ENCODE data around the gene FAM83F. TPM values are rescaled to one million over a fixed set of nuclear protein-coding genes. Genes with fewer than 3 reads are reported as not detected.

The FAM83F gene
- total and polyA plus RNA-seq, 7 donors, result under 0.01 to 19.5 (median 0.71) TPM

- Histone ChIP-seq H3K27ac (peak overlapping the region; percentile 92 to 96 (median 94)), H3K4me1 (peaks cover 0 to 34% (median 26%) of the 10 kb centered on the region in 4 donors), H3K9me3 (no peaks in the 10 kb centered on the region), H3K27me3 (peaks cover 0 to 9% (median under 1%) of the 10 kb centered on the region in 3 donors), H3K4me3 (peak overlapping the region; percentile 82 to 89 (median 88)), H3K36me3 (no peaks in the 10 kb centered on the region)
- WGBS, 2 donors, result 0% methylated on average over 34 of the region's 34 CpGs
- TF ChIP-seq POLR2A (IDR thresholded peaks at IDR 0.05), result peak; percentile 53 to 63
- TF ChIP-seq EP300 (IDR thresholded peaks at IDR 0.05), result no peak
- peak; percentile 73 to 89 (median 78) for TF ChIP-seq POLR2AphosphoS5 (IDR thresholded peaks at IDR 0.05)
- TF ChIP-seq, protein P1, sequence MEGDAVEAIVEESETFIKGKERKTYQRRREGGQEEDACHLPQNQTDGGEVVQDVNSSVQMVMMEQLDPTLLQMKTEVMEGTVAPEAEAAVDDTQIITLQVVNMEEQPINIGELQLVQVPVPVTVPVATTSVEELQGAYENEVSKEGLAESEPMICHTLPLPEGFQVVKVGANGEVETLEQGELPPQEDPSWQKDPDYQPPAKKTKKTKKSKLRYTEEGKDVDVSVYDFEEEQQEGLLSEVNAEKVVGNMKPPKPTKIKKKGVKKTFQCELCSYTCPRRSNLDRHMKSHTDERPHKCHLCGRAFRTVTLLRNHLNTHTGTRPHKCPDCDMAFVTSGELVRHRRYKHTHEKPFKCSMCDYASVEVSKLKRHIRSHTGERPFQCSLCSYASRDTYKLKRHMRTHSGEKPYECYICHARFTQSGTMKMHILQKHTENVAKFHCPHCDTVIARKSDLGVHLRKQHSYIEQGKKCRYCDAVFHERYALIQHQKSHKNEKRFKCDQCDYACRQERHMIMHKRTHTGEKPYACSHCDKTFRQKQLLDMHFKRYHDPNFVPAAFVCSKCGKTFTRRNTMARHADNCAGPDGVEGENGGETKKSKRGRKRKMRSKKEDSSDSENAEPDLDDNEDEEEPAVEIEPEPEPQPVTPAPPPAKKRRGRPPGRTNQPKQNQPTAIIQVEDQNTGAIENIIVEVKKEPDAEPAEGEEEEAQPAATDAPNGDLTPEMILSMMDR (IDR thresholded peaks at IDR 0.05), result no peak
- intact Hi-C loops (cut with DNase I), result loop anchor here (5.0 kb wide), 3 partner anchors 133 to 512 kb away; partner anchors contain the start of genes RPS19BP1 and TNRC6B
- DNase-seq, result peak; percentile 99
Measured at GRCh38 chr22:40044102-40044869, 49.5 kb downstream of the FAM83F start.

DNA sequence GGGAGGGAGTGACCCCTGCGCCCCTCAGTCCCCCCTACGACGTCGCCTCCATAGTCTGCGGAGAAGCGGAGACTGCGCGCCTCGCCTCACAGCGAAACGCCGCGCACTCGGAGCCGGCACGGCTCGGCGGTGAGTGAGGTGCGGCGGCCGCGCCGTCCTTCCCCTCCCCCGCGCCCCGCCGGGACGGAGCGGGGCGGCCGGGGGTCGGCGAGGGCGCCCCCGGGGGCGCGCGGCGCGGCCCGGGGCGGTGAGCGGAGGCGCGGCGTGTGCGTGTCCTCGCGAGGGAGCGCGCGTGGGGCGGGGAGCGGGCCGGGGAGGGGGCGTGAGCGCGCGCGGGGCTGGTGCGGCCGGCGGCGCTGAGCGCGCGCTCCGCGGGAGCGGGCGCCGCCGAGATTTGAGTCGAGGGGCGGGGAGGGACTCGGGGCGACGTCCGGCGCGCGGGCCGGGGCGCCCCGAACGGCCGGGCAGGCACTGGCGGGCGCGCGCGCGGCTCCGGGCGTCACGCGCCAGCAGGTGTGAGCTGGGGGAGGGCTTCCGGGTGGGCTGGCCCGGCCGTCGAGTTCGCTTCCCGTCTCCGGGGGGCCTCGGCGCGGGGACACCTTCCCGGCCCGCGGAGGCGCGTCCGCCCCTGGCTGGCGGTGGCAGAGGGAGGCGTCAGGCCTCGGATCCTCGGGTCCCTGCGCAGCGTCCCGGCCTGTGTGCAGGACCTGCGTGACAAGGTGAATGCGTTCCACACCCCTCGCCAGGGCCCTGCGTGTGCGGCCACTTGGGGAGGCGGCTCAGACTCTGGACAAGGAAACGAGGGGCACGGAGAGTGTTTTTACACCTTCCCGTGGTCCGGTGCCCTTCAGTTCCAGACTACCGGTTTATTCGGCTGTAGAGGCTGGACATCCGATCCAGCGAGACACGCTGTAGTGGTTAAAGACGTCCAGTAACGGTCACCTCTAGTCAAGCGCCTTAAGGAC, 50.4 kb downstream of the FAM83F start:
- TF ChIP-seq POLR2AphosphoS5 (IDR thresholded peaks at IDR 0.05), result peak in 1 of 4 donors; percentile 22
- TF ChIP-seq, protein P1 (IDR thresholded peaks at IDR 0.05), result no peak
- no peak for TF ChIP-seq EP300 (IDR thresholded peaks at IDR 0.05)
- 0 to 1% methylated on average over 138 of the region's 138 CpGs for WGBS, 2 donors
- intact Hi-C loops (cut with DNase I), result loop anchor here (1.0 to 5.0 kb wide), 5 partner anchors 132 to 513 kb away; partner anchors contain the start of genes ADSL, RPS19BP1 and TNRC6B
- DNase-seq, result peak; percentile 72
- no peaks in the 10 kb centered on the region for H3K36me3 ChIP-seq
- peaks cover 0 to 35% (median 28%) of the 10 kb centered on the region in 4 donors for H3K4me1 ChIP-seq
- H3K27me3 ChIP-seq, result peaks cover 0 to under 1% (median 0%) of the 10 kb centered on the region in 3 donors
- H3K4me3 ChIP-seq, result peak overlapping the region; percentile 82 to 89 (median 88)
- H3K27ac ChIP-seq, result peak overlapping the region; percentile 92 to 96 (median 94)
- H3K9me3 ChIP-seq, result no peaks in the 10 kb centered on the region

- Histone ChIP-seq H3K4me3 (peak overlapping the region in 2 of 4 donors; percentile 87 to 89), H3K4me1 (peaks cover 0 to 43% (median 33%) of the 10 kb centered on the region in 4 donors)
Measured at GRCh38 chr22:40046126-40046525, 51.4 kb downstream of the FAM83F start.

DNA sequence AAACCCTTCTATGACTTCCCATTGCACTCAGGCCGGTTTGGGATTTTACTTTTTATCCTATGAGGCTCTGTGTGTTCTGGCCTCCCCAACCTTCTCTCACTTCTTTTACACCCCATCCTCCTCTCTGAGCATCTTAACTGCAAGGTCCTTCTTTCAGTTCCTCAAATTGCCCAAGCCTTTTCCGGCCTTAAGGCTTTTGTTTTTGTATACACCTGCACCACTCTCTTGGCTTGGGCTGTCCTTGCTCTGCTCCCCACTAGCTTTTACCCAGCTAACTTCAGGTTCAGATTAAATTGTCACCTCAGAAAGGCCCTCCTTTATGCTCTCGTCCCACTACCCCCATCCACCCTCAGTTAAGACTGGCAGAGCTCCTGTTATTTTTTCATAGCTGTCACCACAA, 55.5 kb downstream of the FAM83F start:
- Histone ChIP-seq H3K4me1 (peaks cover 0 to 53% (median 30%) of the 10 kb centered on the region in 4 donors), H3K4me3 (no peak overlapping the region), H3K9me3 (no peaks in the 10 kb centered on the region), H3K27me3 (no peaks in the 10 kb centered on the region), H3K27ac (no peak overlapping the region), H3K36me3 (no peaks in the 10 kb centered on the region)
- intact Hi-C loops (cut with DNase I), result no loop called here
- WGBS, 2 donors, result 50 to 81% methylated on average over 3 of the region's 3 CpGs
- DNase-seq, result no peak
- no peak for TF ChIP-seq POLR2AphosphoS5 (IDR thresholded peaks at IDR 0.05)
- no peak for TF ChIP-seq POLR2A (IDR thresholded peaks at IDR 0.05)
- TF ChIP-seq, protein P1 (IDR thresholded peaks at IDR 0.05), result no peak
- TF ChIP-seq EP300 (IDR thresholded peaks at IDR 0.05), result no peak

More at GRCh38 chr22:40046126-40046525, 51.4 kb downstream of the FAM83F start:
- WGBS, 2 donors, result 74 to 81% methylated on average over 9 of the region's 9 CpGs
- Histone ChIP-seq H3K27me3 (no peaks in the 10 kb centered on the region), H3K27ac (peak overlapping the region in 1 of 4 donors; percentile 77), H3K9me3 (no peaks in the 10 kb centered on the region), H3K36me3 (no peaks in the 10 kb centered on the region)
- no peak for DNase-seq
- intact Hi-C loops (cut with DNase I), result loop anchor here (5.0 kb wide), 1 partner anchor 226 kb away; no protein-coding TSS in a partner anchor
- no peak for TF ChIP-seq POLR2AphosphoS5 (IDR thresholded peaks at IDR 0.05)
- TF ChIP-seq, protein P1 (IDR thresholded peaks at IDR 0.05), result no peak
- no peak for TF ChIP-seq POLR2A (IDR thresholded peaks at IDR 0.05)
- TF ChIP-seq EP300 (IDR thresholded peaks at IDR 0.05), result no peak

Measured in sigmoid colon (tissue), 7 donors.